ENCODE data around the gene TMEM59L.
"Not testable (repeated sequence)": the region's sequence is repeated elsewhere in the genome, so short reads cannot be mapped to it uniquely, and the experiment has no call there.

The TMEM59L gene

GRCh38 chr19:18594096-18594823, 18.4 kb upstream of the TMEM59L start:
- DNase-seq, result peak; percentile 82

GRCh38 chr19:18594824-18595373, 17.8 kb upstream of the TMEM59L start:
- no peak for DNase-seq

- no peak for DNase-seq
Observed at GRCh38 chr19:18595475-18595874, 17.2 kb upstream of the TMEM59L start.

GRCh38 chr19:18596752-18597157, 15.9 kb upstream of the TMEM59L start:
- DNase-seq, result no peak

- no peak for DNase-seq
Observed at GRCh38 chr19:18597809-18598660, 14.6 kb upstream of the TMEM59L start.

GRCh38 chr19:18599485-18599884, 13.2 kb upstream of the TMEM59L start:
- no peak for DNase-seq

GRCh38 chr19:18600692-18601397, 11.8 kb upstream of the TMEM59L start:
- DNase-seq, result not testable (repeated sequence)

GRCh38 chr19:18601875-18602274, 10.8 kb upstream of the TMEM59L start:
- DNase-seq, result no peak

- DNase-seq, result peak; percentile 43
Observed at GRCh38 chr19:18603255-18603957, 9.3 kb upstream of the TMEM59L start.

GRCh38 chr19:18603958-18604819, 8.5 kb upstream of the TMEM59L start:
- DNase-seq, result no peak

- no peak for DNase-seq
Observed at GRCh38 chr19:18604820-18605159, 7.9 kb upstream of the TMEM59L start.

- DNase-seq, result no peak
Observed at GRCh38 chr19:18605196-18605545, 7.5 kb upstream of the TMEM59L start.

GRCh38 chr19:18605546-18606280, 7.0 kb upstream of the TMEM59L start:
- no peak for DNase-seq

- no peak for DNase-seq
Observed at GRCh38 chr19:18606281-18607225, 6.1 kb upstream of the TMEM59L start, which contains the start of gene CRLF1. TSS of gene CRLF1 (minus strand) at chr19:18606799. CDS start at chr19:18606656, 143 bp downstream.

- DNase-seq, result no peak
Observed at GRCh38 chr19:18607226-18608101, 5.2 kb upstream of the TMEM59L start.

- DNase-seq, result no peak
Observed at GRCh38 chr19:18608102-18608804, 4.4 kb upstream of the TMEM59L start.

GRCh38 chr19:18608805-18609716, 3.6 kb upstream of the TMEM59L start:
- DNase-seq, result no peak

Data from activated CD4-positive, alpha-beta T cell treated with anti-CD3 and anti-CD28 coated beads for 48 hours (primary cell).